GM19023 (cell line): ENCODE measurements around the gene NDFIP2.

ENCODE experiments used
- ATAC-seq: cut with Tn5 transposase; IDR thresholded peaks from one replicate; pipeline ENCODE4 v1.9.1; 2021; ENCODE audit warnings: mild to moderate bottlenecking, moderate library complexity; ENCODE audit not compliant: unreplicated experiment

Gene NDFIP2

DNA sequence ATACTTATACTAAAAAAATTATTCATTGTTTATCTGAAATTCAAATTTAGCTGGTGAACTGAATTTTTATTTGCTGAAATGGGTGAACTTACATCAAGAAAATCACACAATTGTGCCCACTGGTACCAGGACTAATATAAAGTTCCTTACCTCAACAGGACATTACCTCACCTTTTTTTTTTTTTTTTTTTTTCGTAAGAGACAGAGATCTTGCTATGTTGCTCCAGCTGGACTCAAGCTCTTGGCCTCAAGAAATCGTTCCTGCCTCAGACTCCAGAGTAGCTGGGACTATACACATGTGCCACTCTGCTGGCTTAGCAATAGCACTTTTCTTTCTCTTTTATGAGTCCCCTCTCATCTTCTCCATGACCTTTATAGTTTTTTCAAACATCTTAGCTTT is 22.5 kb upstream of the NDFIP2 start:
- ATAC-seq, result no peak

DNA sequence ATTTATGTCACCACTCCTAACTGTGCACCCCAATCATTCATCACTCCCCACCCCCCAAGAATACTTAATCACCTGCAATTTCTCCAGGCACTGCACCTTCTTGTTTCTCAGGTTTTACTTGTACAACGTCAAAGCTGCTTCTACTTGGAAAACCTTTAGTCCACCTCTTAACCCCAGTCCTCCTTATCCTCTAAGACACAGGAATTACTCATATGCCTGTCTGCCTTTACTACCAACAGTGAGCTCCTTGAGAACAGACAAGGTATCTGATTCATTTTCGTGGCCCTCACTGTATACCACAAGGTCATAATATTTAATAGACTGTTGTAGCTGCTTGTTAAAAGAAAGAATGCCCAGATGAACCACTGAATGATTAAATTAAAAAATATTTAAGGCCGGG is 21.0 kb upstream of the NDFIP2 start:
- no peak for ATAC-seq

GRCh38 chr13:79462895-79463294 is 18.1 kb upstream of the NDFIP2 start:
- no peak for ATAC-seq

GRCh38 chr13:79463604-79464003 is 17.4 kb upstream of the NDFIP2 start:
- no peak for ATAC-seq

DNA sequence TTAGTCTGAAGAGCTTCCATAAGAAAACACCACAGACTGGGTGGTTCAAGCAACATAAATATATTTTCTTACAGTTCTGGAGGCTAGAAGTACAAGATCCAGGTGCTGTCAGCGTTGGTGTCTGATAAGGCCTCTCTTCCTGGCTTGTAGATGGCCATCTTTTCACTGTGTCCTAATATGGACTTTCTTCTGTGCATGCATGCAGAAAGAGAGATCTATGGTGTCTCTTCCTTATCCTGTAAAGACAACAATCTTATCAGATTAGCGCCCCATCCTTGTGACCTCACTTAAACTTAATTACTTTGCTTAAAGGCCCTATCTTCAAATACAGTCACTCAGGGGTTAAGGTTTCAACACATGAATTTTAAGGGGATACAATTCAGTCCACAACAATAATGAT is 14.1 kb upstream of the NDFIP2 start:
- ATAC-seq, result no peak

DNA sequence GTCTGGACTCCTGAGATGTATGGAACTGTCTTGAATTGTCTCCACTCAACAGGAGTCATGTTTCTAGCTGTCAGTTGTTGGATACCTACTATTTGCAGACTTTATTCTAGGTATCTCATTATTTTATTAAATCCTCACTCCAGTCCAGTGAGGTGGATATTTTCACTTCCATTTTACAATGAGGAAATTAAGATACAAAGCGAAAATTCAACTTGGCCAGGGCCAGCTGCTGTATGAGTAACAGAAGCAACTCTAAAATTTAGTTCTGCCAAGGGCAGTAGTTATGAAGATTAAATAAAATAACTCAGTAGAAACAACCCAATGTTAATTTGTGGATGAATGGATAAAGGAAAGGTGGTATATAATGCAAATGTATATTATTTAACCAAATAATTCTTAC is 12.6 kb upstream of the NDFIP2 start:
- no peak for ATAC-seq

DNA sequence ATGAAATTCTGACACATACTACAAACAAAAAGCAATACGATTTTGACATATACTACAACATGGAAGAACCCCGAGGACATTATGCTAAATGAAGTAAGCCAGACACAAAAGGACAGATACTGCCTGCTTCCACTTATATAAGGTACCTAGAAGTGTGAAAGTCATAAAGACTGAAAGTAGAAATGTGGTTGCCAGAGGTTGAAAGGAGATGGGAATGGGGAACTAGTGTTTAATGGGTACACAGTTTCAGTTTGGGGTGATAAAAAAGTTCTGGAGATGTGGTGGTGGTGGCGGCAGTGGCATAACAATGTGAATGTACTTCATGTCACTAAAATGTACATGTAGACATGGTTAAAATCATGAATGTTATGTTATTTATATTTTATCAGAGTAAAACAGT is 12.1 kb upstream of the NDFIP2 start:
- no peak for ATAC-seq

DNA sequence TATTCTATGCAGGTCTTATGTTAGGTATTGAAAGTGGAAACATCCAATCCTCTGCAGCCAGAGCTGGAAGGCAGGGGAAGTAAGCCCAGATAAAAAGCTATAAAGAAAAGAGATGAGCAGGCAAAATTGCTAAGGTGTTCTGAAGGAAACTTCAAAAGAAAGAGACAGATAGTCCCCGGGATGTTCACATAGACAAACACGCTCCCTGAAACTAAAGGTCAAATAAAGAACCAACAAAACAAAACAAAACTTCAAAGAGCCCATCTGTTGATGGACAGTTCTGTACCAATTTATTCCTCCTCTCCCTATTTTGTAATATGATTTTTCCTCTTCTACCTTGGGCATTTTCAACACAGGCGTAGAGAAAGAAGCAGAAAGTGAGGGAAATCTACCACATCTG is 11.3 kb upstream of the NDFIP2 start:
- no peak for ATAC-seq

DNA sequence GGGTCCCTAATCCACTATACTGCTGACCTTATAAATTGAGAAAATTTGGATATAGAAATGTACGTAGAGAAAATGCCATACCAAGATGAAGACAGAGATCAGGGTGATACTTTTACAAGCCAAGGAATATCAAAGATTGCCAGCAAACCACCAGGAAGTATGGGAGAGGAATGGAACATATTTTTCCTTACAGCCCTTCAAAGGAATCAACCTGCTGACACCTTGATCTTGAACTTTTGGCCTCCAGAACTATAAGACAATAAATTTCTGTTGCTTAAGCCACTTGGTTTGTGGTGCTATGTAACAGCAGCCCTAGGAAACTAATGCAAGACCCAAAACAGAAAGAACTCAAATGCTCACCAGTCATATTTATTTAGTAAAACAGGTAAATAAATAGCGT is 10.3 kb upstream of the NDFIP2 start:
- no peak for ATAC-seq

DNA sequence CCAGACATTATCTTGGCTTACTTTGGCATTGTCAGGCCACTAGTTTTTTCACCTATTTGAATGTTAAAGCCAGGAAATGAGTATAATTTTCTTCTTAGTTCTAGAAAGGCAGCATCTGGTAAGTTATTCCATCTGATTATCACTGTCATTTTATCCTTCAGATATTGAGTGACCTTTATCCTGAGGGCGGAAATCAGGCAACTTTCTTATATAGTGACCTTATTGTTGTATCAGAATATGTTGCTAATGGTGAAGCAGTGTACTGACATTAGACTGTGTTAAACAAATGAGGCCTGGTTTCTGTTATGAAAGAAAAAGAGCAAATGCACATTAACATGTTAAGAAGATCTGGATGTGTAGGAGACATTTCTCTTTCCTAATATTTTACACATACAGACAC is 5.4 kb upstream of the NDFIP2 start:
- ATAC-seq, result no peak

DNA sequence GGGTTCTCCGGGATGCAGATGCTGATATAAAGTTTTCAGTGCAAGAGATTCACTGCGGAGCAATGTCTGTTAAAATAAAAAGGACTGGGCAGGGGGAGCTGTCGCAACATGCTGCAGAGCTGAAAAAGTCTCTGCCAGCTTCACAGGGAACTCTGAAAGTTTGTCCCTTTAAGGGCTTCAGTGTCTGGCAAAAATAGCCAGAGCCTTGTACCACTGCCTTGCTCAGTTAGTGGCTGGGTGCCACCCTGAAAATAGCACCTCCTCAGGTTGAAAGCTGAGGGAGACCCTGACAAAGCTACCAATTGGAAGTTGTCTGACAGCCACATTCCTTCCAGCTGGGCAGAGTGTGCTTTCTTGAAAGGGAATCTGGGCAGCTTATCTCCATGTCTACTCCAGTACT is 3.0 kb upstream of the NDFIP2 start:
- ATAC-seq, result no peak

DNA sequence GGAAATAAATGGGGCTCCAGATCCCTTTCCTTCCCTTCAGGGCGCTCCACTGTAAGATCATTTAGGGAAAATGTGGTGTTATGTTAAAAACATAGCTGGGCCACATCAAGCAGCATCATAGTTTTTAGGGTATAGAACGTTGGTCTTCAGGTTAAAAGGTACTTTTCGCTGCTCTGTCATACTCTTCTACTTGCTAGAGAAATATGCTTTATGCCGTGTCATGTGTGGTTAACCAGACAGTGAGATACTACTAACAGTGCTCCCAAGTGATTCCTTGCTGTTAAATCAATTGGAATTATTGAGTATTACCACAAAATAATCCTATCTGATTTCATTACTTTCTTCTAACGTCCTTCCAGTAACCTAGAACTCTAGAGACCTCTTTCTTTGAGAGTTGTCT is 1.1 kb upstream of the NDFIP2 start:
- ATAC-seq, result no peak

DNA sequence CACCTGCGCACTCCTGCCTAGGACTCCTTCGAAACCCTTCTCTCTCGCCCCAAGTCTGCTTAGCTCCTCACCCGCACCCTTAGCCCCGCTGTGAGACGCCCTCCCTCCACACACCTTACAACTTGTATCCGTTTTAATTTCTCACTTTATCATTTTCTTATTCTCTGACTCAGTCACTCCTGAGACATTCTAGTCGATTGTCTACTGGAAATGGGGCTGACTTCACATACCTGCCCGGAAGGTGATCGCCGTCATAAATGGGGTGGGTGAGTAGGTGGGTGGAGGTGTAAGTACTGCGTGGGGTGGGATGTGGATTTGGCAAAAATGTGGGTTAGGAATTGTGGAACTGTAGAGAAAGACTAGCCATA is 714 bp downstream of the NDFIP2 start:
- peak; percentile 32 for ATAC-seq

GRCh38 chr13:79482281-79482970 is 1.5 kb downstream of the NDFIP2 start:
- ATAC-seq, result no peak

DNA sequence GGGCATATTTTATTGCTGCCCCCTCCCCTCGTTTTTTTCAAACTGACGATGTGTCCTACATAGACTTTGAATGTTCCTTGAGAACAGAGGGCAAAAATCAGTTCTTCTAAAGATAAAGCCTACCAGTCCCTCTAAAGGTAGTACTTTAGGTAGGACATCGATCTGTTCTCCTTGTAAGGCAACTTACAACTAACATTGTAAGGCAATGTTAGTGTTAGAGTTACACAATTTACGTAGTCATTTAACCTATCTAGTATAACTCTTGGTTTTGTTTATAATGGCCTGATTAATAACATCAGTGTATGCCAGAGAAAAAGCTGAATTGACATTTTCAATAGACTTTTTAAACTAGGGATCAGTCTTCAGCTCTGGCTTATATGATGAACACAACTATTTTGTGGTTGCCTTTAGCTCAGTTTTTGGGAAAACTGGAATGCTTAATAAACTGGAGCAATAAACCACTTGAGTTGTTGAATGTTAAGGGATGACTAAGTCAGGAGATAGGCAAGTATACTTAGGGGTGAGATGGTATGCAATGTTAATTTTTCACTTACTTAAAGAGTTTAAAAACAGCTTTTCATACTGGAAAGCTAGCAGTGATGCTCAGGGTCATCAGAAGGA is 2.2 kb downstream of the NDFIP2 start:
- no peak for ATAC-seq

DNA sequence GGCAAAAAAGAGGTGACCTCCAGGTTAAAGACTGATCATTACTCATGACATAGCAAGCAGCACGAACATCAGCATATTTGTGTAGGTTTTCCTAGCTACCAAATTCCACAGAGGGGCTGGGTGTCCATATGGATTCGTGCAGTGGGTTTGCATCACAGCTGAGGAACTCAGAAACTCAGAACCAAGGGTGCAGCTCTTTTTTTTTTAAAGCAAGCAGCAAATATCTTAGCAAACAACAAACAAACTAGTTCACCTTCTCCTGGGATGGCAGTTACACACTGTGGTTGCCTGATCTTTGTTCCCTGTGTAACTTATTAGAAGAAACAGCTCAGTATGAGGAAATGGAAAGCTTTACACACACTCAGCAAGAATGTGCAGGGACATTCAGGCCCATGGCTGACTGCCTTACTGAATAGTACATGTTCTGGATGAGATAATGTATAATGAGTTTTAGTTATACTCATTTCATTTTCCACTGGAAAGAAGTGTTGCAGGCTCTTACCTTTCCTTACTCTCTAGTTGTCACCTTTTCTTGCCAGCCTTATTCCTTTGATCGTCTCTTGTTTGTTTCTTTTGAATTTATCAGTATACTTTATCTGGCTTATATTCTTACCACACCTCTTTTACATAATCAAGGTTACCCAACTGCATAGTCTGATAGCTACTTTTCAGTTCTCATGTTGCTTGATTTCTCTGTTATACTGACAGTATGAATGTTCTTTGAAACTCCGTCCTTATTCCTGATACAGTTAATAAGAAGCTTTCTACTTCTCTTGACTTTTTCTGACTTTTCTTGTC is 4.3 kb downstream of the NDFIP2 start:
- ATAC-seq, result no peak

DNA sequence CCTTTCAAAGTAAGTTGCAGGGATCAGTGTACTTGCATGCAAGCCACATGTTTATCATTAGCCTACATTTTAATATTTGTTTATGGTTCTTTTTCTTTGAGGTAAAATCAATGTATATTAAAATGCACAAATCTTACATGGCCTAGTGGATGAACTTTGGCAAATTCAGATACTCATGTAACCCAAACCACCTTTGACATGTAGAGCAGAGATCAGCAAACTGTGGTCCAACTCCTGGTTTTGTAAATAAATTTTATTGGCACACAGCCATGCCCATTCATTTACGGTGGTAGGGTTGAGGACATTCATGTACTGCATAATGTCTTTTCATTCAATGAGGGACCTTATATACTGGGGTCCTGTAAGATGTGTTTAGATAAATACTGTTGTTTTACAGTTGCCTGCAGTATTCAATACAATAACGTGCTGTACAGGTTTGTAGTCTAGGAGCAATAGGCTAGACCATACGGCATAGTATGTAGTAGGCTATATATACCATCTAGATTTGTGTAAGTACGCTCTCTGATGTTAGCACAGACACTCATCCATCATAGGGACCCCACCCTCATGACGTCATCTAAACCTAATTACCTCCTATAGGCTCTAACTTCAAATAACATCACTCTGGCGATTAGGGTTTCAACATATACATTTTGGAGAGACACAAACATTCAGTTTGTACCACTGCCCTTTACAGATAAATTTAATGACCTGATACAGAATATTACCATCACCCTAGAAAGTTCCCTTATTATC is 5.7 kb downstream of the NDFIP2 start:
- no peak for ATAC-seq

- ATAC-seq, result no peak
Observed at GRCh38 chr13:79490326-79490725, 9.4 kb downstream of the NDFIP2 start.

- ATAC-seq, result no peak
Observed at GRCh38 chr13:79490824-79491223, 9.9 kb downstream of the NDFIP2 start.

DNA sequence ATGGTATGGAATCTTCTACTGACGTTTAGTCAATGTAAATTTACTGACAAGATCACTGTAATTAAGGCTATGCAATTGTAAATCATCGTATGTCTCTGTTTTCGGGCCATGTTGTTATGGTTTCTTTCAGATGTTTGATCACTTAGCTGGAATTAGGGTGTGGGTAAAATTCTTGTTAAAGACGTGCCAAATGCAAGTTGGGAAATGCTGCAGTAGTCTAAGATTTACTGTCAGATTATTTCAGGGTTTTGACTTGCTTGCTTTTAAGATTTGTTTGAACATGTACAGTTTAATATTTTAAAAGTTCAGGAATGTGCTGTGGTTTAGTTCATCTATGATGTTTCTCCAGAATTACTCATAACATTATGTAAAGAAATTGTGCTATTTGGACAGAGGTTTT is 10.8 kb downstream of the NDFIP2 start:
- no peak for ATAC-seq

GRCh38 chr13:79492313-79492798 is 11.4 kb downstream of the NDFIP2 start:
- ATAC-seq, result no peak
